Mesenteric fat pad (tissue), 1 donor: ENCODE data around the gene TET2. TPM values are rescaled to one million over a fixed set of nuclear protein-coding genes. Genes with fewer than 3 reads are reported as not detected.
"Not testable (repeated sequence)": the region's sequence is repeated elsewhere in the genome, so short reads cannot be mapped to it uniquely, and the experiment has no call there.

Experiments used
- DNase-seq: peaks from one replicate; pipeline ENCODE4 v3.0.0-alpha.2; 2020; ENCODE audit warnings: low spot score
- total RNA-seq: library from RNA; stranded (reverse); fragmentation: NEBNext Ultra II Directional; extraction: Animal tissue kit (Norgen Biotek cat#: 25700); gene quantifications from one replicate; pipeline ENCODE4 v1.2.1, GENCODE V29; 2021
- donor health status: DM: yes; HTN: yes; CAD: no.

The TET2 gene
- total RNA-seq, 1 donor from 2014 or later, result 23.9 TPM

DNA sequence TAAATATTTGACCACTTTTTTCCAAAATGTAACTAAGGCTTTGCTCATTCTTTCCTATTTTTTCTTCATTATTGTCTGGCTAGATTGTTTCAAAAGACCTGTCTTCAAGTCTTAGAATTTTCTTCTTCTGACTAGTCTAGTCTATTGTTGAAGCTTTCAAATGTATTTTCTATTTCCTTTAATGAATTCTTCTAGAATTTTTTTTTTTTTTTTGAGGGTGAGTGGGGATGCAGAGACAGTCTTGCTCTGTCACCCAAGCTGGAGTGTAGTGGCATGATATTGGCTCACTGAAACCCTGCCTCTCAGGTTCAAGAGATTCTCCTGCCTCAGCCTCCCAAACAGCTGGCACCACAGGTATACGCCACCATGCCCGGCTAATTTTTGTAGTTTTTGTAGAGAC, 141.4 kb downstream of the TET2 start:
- no peak for DNase-seq

- DNase-seq, result no peak
These were observed 145.2 kb downstream of the TET2 start for GRCh38 chr4:105291925-105292324.

DNA sequence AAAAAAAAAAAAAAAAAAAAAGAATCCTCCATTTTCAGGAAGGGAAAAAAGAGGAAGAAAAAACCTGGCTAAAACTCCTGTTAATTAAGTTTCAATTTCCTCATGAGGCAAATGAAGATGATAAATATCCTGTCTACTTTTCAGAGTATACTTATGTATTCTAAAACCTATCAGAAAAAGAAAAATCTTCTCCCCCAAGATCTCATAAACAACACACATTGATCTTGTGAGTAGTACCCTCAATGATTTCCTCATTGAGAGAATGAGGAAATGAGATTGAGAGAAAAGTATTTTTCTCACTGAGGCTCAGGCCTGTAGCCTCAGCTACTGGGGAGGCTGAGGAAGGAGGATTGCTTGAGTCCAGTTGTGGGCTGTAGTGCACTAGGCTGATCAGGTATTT, 146.7 kb downstream of the TET2 start:
- no peak for DNase-seq

DNA sequence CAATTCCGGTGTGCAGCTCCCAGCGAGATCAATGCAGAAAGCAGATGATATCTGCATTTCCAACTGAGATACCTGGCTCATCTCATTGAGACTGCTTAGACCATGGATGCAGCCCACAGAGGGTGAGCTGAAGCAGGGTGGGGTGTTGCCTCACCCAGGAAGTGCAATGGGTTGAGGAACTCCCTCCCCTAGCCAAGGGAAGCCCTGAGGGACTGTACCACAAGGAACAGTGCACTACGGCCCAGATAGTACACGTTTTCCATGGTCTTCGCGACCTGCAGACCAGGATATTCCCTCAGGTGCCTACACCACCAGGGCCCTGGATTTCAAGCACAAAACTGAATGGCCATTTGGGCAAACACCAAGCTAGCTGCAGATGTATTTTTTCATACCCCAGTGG, 150.0 kb downstream of the TET2 start:
- no peak for DNase-seq

DNA sequence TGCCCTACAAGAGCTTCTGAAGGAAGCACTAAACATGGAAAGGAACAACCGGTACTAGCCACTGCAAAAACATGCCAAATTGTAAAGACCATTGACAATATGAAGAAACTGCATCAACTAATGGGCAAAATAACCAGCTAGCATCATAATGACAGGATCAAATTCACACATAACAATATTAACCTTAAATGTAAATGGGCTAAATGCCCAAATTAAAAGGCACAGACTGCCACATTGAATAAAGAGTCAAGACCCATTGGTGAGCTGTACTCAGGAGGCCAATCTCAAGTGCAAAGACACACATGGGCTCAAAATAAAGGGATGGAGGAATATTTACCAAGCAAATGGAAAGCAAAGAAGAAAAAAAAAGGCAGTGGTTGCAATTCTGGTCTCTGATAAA, 152.4 kb downstream of the TET2 start:
- DNase-seq, result not testable (repeated sequence)

GRCh38 chr4:105304085-105304484, 157.4 kb downstream of the TET2 start:
- DNase-seq, result no peak

- DNase-seq, result no peak
These were observed 158.6 kb downstream of the TET2 start for GRCh38 chr4:105305019-105305836.

DNA sequence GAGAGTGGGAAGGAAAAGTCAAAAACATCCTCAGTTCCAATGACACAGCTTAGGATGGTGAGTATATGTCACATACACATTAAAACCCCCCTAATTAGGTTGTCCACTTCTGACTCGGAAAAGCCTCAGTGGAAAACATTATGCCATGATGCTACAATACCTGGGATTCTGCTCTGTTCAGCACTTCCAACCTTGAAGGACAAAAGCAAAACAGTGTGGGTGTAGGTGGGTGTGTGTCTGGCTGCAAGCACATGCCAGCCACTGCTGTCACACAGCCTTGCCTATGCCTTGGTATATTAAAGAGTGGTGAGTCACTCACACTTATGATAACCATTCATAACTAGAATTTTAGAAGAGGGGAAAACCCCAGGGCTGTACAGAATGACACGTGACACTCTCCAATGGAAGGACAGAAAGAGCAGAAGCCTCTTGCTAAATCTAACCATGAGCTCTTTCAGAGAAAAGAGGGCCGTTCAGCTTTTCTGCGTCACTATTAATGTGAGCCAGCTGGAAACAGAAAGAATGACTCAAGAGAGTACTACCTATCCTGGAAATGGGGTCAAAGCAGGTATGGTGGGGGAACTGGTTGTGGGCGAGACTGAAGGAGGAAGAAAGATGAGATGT, 159.6 kb downstream of the TET2 start:
- no peak for DNase-seq

GRCh38 chr4:105306820-105307219, 160.1 kb downstream of the TET2 start:
- no peak for DNase-seq

DNA sequence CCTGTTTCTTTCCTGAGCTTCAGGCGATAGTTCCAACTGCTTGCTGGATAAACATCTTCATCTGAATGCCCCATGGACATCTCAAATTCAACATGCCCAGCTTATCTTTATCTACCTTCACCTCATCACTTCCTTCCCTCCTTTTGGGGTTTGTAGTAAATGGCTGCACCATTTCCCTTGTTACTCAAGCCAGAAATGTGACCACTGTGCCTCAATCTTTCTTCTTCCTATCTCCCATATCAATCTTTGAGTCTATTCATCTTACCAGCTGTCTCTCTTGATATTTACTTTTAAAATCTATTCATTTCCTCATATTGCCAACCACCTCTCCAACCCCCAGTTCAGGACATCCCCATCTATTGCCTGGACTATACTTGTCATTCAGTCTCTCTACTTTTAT, 171.8 kb downstream of the TET2 start:
- DNase-seq, result no peak

- no peak for DNase-seq
These were observed 180.5 kb downstream of the TET2 start for GRCh38 chr4:105327222-105327621.

DNA sequence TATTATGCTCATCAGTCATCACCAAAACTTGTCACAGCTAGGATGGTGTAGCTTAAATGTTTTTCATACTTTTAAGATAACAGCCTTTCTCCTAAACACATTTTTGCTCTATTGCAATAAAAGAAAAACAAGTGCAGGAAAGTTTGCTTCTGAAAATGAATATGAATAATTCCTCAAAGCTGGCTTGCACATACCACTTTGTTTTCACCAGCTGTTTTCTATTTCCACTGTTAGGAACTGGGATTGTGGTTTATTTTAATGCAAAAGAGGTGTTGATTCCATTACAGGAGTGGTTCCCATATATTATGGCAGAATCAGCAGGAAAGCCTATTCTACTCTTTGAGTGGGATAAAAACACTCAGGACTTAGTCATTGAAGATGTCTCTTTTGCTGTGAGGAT, 181.3 kb downstream of the TET2 start:
- no peak for DNase-seq

GRCh38 chr4:105329081-105329480, 182.4 kb downstream of the TET2 start:
- no peak for DNase-seq
